C4-2B (cell line): Measurements from ENCODE around the gene CENPP.

Experiments
- CTCF ChIP-seq: fragments of 450-650 bp; conservative IDR thresholded peaks from 2 replicates; pipeline ENCODE4 v1.5.1; 2017; ENCODE audit warnings: mild to moderate bottlenecking
- ZFX ChIP-seq: fragments of 450-650 bp; IDR thresholded peaks from 2 replicates; pipeline ENCODE4 v1.6.1; 2017

- no peak for TF ChIP-seq CTCF
- TF ChIP-seq ZFX = no peak
Observed at GRCh38 chr9:92315456-92315855, 10.3 kb upstream of the CENPP start.
